Suprapubic skin (tissue), 4 donors: ENCODE data around the gene ESPN. TPM values are rescaled to one million over a fixed set of nuclear protein-coding genes. Genes with fewer than 3 reads are reported as not detected.
A peak's percentile ranks its signal among the peaks of the same experiment; 100 is the strongest.
"Not testable (repeated sequence)": the region's sequence is repeated elsewhere in the genome, so short reads cannot be mapped to it uniquely, and the experiment has no call there.

Experiments
- DNase-seq, 2 donors: peaks; one replicate each; pipeline ENCODE4 v3.0.0-alpha.2; 2019; ENCODE audit warnings: low spot score in 2 of 2
- H3K27ac ChIP-seq: fragments of 200-600 bp; sonication (generic); one replicate; pipeline ENCODE4 v1.5.1; 2019
- H3K27me3 ChIP-seq: fragments of 200-600 bp; sonication (generic); one replicate; pipeline ENCODE4 v1.5.1; 2019
- H3K36me3 ChIP-seq: fragments of 200-600 bp; sonication (generic); one replicate; pipeline ENCODE4 v1.5.1; 2019
- H3K4me1 ChIP-seq: fragments of 200-600 bp; sonication (generic); one replicate; pipeline ENCODE4 v1.5.1; 2019
- H3K4me3 ChIP-seq: fragments of 200-600 bp; sonication (generic); one replicate; pipeline ENCODE4 v1.5.1; 2019; ENCODE audit warnings: mild to moderate bottlenecking
- H3K9me3 ChIP-seq: fragments of 200-600 bp; sonication (generic); one replicate; pipeline ENCODE4 v1.5.1; 2019
- EP300 ChIP-seq: sonication (generic); formaldehyde crosslinking; IDR thresholded peaks from one replicate; pipeline ENCODE4 v1.6.1; 2017; ENCODE audit warnings: antibody characterized with exemption
- POLR2A ChIP-seq, 2 donors: fragments of 450-650 bp; IDR thresholded peaks; one replicate each; pipeline ENCODE4 v1.6.1; 2017; ENCODE audit warnings: antibody characterized with exemption in 2 of 2, mild to moderate bottlenecking in 2 of 2, moderate library complexity in 2 of 2
- POLR2AphosphoS5 ChIP-seq, 3 donors: sonication (generic); formaldehyde crosslinking; IDR thresholded peaks; one replicate each; pipeline ENCODE4 v1.6.1; 2017; ENCODE audit warnings: antibody characterized with exemption in 3 of 3
- WGBS: methylation state at CpG from one replicate; pipeline ENCODE4 v1.1.5; 2018; 5-methylcytosine and 5-hydroxymethylcytosine counted together
- total RNA-seq, 4 donors: library from RNA; depleted of rRNA; stranded (reverse); fragments of >200 nt; gene quantifications; one replicate each; pipeline ENCODE4 v1.1.0, GENCODE V29; 2016
- TF ChIP-seq, protein P1 (sequence below), 2 donors: fragments of 200-600 bp in 1 of 2; fragments of 450-650 bp in 1 of 2; sonication (generic) in 1 of 2; IDR thresholded peaks; one replicate each; pipeline ENCODE4 v1.5.1; 2016 to 2019; ENCODE audit warnings: antibody characterized with exemption in 2 of 2, mild to moderate bottlenecking in 1 of 2, moderate library complexity in 1 of 2

ESPN gene
- total RNA-seq, 4 donors from 2014 or later, result 37.6 to 54.4 (median 48.8) TPM

DNA sequence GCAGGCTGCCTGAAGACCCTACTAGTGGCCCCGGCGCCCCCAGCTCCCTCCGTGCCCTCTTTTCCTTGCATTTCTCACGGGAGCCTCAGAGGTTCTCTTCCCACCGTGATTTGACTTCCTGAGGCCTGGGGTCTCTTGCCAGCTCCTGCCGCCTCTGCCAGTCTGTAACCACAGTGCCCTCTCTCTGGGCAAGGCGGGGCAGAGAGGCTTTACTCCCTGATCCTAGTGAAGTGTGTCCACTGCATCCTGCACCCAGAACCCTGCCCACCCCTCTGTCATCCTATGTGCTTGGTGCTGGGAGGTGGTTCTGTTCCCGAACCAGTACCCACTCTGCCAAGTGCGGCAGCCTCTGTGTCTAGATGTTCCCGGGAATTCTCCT is 2.4 kb downstream of the ESPN start:
- TF ChIP-seq, protein P1, sequence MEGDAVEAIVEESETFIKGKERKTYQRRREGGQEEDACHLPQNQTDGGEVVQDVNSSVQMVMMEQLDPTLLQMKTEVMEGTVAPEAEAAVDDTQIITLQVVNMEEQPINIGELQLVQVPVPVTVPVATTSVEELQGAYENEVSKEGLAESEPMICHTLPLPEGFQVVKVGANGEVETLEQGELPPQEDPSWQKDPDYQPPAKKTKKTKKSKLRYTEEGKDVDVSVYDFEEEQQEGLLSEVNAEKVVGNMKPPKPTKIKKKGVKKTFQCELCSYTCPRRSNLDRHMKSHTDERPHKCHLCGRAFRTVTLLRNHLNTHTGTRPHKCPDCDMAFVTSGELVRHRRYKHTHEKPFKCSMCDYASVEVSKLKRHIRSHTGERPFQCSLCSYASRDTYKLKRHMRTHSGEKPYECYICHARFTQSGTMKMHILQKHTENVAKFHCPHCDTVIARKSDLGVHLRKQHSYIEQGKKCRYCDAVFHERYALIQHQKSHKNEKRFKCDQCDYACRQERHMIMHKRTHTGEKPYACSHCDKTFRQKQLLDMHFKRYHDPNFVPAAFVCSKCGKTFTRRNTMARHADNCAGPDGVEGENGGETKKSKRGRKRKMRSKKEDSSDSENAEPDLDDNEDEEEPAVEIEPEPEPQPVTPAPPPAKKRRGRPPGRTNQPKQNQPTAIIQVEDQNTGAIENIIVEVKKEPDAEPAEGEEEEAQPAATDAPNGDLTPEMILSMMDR (IDR thresholded peaks at IDR 0.05), result no peak
- TF ChIP-seq POLR2A (IDR thresholded peaks at IDR 0.05) (no peak), EP300 (no peak), POLR2AphosphoS5 (IDR thresholded peaks at IDR 0.05) (no peak)
- H3K9me3 ChIP-seq, result no peaks in the 10 kb centered on the region
- no peak overlapping the region for H3K4me3 ChIP-seq
- no peak for DNase-seq
- peaks cover 80% of the 10 kb centered on the region for H3K4me1 ChIP-seq
- H3K27me3 ChIP-seq, result peaks cover 86% of the 10 kb centered on the region
- no peaks in the 10 kb centered on the region for H3K36me3 ChIP-seq
- 87% methylated on average over 10 of the region's 10 CpGs for WGBS
- no peak overlapping the region for H3K27ac ChIP-seq

DNA sequence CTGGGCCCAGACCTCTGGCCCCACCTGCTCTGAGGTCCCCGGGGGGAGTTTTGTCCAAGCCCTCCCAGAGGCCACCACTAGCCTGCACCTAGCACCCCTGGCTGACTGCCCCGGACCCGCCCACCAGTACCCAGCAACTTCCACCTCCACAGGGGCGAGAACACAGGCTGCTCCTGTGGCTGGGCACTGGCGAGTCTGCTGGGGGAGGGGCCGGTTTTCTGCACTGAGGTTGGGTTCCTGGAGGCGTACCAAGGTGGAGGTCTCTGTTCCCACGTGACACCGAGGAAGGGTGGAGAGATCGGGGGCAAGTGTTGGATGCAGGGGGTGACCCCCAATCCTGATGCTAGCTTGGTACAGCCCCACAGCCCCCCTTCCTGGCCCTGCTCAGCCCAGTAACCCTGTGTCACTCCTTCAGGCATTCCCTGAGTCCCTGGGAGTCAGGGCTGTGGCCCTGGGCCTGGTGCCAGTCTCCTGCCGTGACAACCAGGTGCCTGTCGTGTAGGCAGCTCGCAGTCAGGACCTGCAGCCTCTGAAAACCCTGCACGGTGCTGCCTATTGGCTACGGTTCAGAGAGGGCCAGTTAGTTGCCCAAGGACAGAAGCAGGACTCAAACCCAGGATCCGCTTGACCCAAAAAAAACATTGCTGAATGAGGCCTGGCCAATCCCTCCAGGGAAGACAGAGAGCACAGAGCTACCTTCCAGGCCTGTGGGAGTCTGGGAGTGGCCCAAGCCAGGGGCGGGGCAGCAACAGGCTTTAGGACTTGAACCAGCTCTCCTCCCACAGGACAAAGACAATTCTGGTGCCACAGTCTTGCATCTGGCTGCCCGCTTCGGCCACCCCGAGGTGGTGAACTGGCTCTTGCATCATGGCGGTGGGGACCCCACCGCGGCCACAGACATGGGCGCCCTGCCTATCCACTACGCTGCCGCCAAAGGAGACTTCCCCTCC is 3.1 kb downstream of the ESPN start:
- WGBS, result 54% methylated on average over 8 of the region's 26 CpGs
- Histone ChIP-seq H3K9me3 (no peaks in the 10 kb centered on the region), H3K4me1 (peaks cover 78% of the 10 kb centered on the region), H3K27ac (no peak overlapping the region), H3K4me3 (no peak overlapping the region), H3K27me3 (peaks cover 80% of the 10 kb centered on the region), H3K36me3 (no peaks in the 10 kb centered on the region)
- TF ChIP-seq POLR2AphosphoS5 (IDR thresholded peaks at IDR 0.05), result no peak
- TF ChIP-seq, protein P1 (IDR thresholded peaks at IDR 0.05), result no peak
- TF ChIP-seq POLR2A (IDR thresholded peaks at IDR 0.05), result no peak
- no peak for TF ChIP-seq EP300
- peak in 1 of 2 donors; percentile 66 for DNase-seq

DNA sequence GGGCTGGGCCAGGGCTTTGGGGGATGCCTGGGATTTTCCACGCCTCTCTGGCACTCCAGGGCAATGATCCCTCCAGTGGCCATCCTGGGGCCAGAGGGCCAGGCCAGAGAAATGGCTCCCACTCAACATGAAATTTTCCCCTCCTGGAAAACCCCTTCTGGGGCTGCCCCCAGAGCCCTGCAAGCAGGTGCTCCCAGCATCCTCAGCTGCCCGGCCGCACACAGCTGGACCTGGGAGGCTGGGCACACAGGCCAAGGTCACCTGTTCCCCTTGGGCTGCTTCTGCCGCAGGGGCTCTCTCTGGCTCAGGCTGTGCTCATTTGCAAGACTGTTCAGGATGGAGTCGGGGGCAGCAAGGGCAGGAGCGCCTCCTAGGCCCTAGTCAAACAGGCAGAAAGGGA is 3.9 kb downstream of the ESPN start:
- not testable (repeated sequence) for H3K36me3 ChIP-seq, H3K27ac ChIP-seq, H3K9me3 ChIP-seq, DNase-seq, H3K4me3 ChIP-seq
- H3K27me3 ChIP-seq, result peaks cover 73% of the 10 kb centered on the region
- H3K4me1 ChIP-seq, result peaks cover 71% of the 10 kb centered on the region
- WGBS, result no CpG with 5 or more reads among the region's 6 CpGs

DNA sequence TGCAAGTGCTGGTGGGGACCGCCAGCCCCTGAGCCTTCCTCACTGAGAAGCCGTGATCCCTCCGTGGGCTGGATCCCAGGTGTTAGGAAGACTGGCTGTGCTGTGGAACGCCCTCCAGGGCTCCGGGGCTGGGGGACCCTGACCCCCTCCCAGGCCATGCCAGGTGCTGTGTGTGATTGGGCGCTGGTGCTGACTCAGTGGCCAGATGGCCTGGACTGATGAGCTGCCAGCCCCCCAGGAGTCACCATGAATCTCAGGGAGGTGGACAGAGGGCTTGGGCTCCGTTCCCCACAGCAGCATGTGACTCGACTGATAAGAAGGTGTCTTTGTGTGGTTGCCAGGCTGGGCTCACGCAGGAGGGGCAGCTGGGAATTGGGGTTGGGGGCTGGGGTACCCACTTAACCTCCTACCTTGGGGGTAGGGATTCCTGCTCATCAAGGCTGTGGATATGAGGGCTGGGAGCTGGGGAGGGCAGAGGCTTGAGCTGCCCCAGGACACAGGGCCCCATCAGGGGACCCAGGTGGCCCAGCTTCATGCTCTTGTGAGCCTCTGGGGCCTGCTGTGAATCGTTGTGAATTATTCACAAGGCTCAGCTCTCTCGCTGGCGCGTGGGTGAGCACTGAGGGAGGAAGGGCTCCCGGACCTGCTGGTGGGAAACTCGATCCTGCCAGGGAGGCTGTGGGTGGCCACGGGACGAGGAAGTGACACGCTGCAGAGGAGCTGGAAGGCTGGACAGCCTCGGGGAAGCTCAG is 5.3 kb downstream of the ESPN start:
- peaks cover 59% of the 10 kb centered on the region for H3K27me3 ChIP-seq
- H3K4me1 ChIP-seq, result peaks cover 58% of the 10 kb centered on the region
- H3K27ac ChIP-seq, H3K36me3 ChIP-seq, DNase-seq, H3K4me3 ChIP-seq, H3K9me3 ChIP-seq: not testable (repeated sequence)
- WGBS, result no CpG with 5 or more reads among the region's 19 CpGs

DNA sequence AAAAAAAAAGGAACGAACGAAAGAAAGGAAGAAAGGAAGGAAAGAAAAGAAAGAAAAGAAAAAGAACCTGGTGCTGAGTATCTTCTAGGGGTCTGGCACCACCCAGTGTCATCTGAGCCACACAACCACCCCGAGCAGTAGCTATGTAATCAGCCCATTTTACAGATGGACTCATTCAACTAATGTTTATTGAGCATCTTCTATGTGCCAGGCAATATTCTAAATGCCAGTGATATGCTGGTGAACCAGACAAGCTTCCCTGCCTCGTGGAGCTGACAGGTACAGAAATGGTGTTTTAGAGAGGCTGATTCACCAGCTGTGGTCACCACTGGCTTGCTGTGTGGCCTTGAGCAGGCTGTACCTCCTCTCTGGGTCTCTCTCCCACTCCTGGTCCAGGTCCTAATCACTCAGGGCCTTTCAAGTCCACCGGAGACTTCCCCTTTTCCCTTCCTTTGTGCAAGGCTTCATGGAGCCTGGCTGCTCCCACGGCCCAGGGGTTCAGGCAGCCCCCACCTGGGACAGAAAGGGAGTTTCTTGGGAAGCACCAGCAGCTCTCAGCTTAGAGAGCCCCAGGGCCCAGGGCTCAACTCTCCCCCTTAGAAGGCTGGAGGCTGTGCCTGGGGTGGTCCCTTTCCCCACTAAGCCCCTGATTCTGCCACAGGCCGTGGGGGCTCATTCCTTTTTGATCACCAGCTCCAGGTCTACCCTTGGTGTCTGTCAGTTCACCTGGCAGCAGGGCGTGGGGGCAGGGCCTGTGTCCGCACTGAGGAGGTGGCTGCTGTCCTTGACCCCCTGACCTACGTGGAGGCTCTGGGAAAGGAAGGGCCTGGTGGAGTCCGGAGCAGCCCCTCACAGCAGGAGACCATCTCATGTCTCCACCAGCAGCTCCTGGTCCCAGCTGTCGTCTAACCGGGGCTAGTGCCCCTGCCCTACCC is 7.3 kb downstream of the ESPN start:
- DNase-seq, H3K36me3 ChIP-seq, H3K4me3 ChIP-seq, H3K27ac ChIP-seq, H3K9me3 ChIP-seq: not testable (repeated sequence)
- peaks cover 40% of the 10 kb centered on the region for H3K27me3 ChIP-seq
- 79% methylated on average over 7 of the region's 13 CpGs for WGBS
- peaks cover 37% of the 10 kb centered on the region for H3K4me1 ChIP-seq

DNA sequence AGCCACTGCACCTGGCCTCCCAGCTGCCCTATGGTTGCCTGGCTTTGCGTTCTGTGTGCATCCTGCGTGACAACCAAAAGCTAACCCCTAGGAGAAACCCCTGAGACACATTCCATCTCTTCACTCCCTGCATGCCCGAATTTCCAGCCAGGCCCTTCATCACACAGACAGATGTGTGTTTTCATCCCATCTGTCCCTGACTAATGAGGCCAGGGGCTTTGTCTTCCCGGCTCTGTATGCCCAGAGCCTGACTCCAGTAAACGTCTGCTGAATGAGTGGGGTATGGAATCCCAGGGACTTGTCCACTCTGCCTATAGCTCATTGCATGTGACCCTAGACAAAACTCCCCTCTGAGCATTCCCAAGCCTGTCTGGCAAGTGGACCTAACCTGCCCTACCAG is 9.6 kb downstream of the ESPN start:
- peaks cover 27% of the 10 kb centered on the region for H3K4me1 ChIP-seq
- H3K27ac ChIP-seq, result no peak overlapping the region
- no peak overlapping the region for H3K4me3 ChIP-seq
- no peak for DNase-seq
- 75% methylated on average over 5 of the region's 5 CpGs for WGBS
- TF ChIP-seq POLR2A (IDR thresholded peaks at IDR 0.05), result no peak
- TF ChIP-seq, protein P1 (IDR thresholded peaks at IDR 0.05), result no peak
- TF ChIP-seq EP300, result no peak
- no peak for TF ChIP-seq POLR2AphosphoS5 (IDR thresholded peaks at IDR 0.05)
- H3K9me3 ChIP-seq, result no peaks in the 10 kb centered on the region
- H3K36me3 ChIP-seq, result no peaks in the 10 kb centered on the region
- peaks cover 34% of the 10 kb centered on the region for H3K27me3 ChIP-seq
